PC-3 (cell line): ENCODE measurements around the gene ZNHIT6. TPM values are rescaled to one million over a fixed set of nuclear protein-coding genes. Genes with fewer than 3 reads are reported as not detected.

Experiments
- ATAC-seq: fragments of 200-7000 bp; cut with Tn5 transposase; 2 replicates; pipeline ENCODE4 v1.9.1; 2020; ENCODE audit warnings: mild to moderate bottlenecking, moderate library complexity
- BruUV-seq: library from RNA; stranded (reverse); fragments of 400-500 nt; replicated peaks from 2 replicates; lab custom pipeline; 2021; lab: Mats Ljungman, UMichigan
- CTCF ChIA-PET: fragments of 300-600 bp; sonication (Branson Sonifier 250); formaldehyde crosslinking; loops from one replicate; lab custom pipeline; 2022; ENCODE audit warnings: antibody characterized with exemption; lab: Charles Lee
- POLR2A ChIA-PET: fragments of 300-600 bp; sonication (Branson Sonifier 250); formaldehyde crosslinking; loops from one replicate; lab custom pipeline; 2022; ENCODE audit warnings: antibody characterized with exemption; ENCODE audit not compliant: unreplicated experiment; lab: Charles Lee
- DNase-seq: peaks from one replicate; pipeline ENCODE4 v3.0.0-alpha.2; 2015
- H2AFZ ChIP-seq: fragments of 300-600 bp; sonication (generic); 2 replicates; pipeline ENCODE4 v1.6.0; 2016; ENCODE audit warnings: antibody characterized with exemption, low read length
- H3F3A ChIP-seq: fragments of 300-600 bp; sonication (generic); one replicate; pipeline ENCODE4 v1.6.0; 2017; ENCODE audit warnings: antibody characterized with exemption, low read length, control low read depth, mild to moderate bottlenecking; ENCODE audit not compliant: unreplicated experiment
- H3K27ac ChIP-seq: fragments of 300-600 bp; sonication (generic); 2 replicates; pipeline ENCODE4 v1.5.1; 2016; ENCODE audit warnings: mild to moderate bottlenecking, low read length
- H3K27me3 ChIP-seq: fragments of 300-600 bp; sonication (generic); 2 replicates; pipeline ENCODE4 v1.6.1; 2016; ENCODE audit warnings: low read length, mixed read lengths
- H3K36me3 ChIP-seq: fragments of 300-600 bp; sonication (generic); 2 replicates; pipeline ENCODE4 v1.6.1; 2016; ENCODE audit warnings: low read depth, mixed run types, low read length, mixed read lengths
- H3K4me1 ChIP-seq: fragments of 300-600 bp; sonication (generic); 2 replicates; pipeline ENCODE4 v1.5.1; 2016; ENCODE audit warnings: low read length; ENCODE audit not compliant: insufficient read depth
- H3K4me2 ChIP-seq: fragments of 300-600 bp; sonication (generic); 2 replicates; pipeline ENCODE4 v1.6.0; 2016; ENCODE audit warnings: low read length
- H3K4me3 ChIP-seq: fragments of 300-600 bp; sonication (generic); 2 replicates; pipeline ENCODE4 v1.5.1; 2016; ENCODE audit warnings: mild to moderate bottlenecking, low read length, mixed read lengths
- H3K79me2 ChIP-seq: fragments of 300-600 bp; sonication (generic); 2 replicates; pipeline ENCODE4 v1.6.1; 2017; ENCODE audit warnings: low read length, mixed read lengths
- H3K9ac ChIP-seq: fragments of 300-600 bp; sonication (generic); 2 replicates; pipeline ENCODE4 v1.6.0; 2016; ENCODE audit warnings: mild to moderate bottlenecking, low read length
- H3K9me2 ChIP-seq: fragments of 300-600 bp; sonication (generic); replicated peaks from 2 replicates; pipeline ENCODE4 v1.6.1; 2016; ENCODE audit warnings: mixed run types, low read length, mixed read lengths
- H3K9me3 ChIP-seq: fragments of 300-600 bp; sonication (generic); 2 replicates; pipeline ENCODE4 v1.6.1; 2016; ENCODE audit warnings: low read length, mixed read lengths
- H4K20me1 ChIP-seq: fragments of 300-600 bp; sonication (generic); 2 replicates; pipeline ENCODE4 v1.6.1; 2016; ENCODE audit warnings: low read length, mixed read lengths
- EZH2 ChIP-seq: fragments of 300-600 bp; sonication (generic); IDR thresholded peaks from one replicate; pipeline ENCODE4 v1.6.1; 2017; ENCODE audit warnings: antibody characterized with exemption, mild to moderate bottlenecking, low read length; ENCODE audit not compliant: unreplicated experiment
- EZH2phosphoT487 ChIP-seq: fragments of 300-600 bp; sonication (generic); IDR thresholded peaks from 2 replicates; pipeline ENCODE4 v1.6.1; 2018; ENCODE audit warnings: mild to moderate bottlenecking, antibody characterized with exemption, low read length, borderline replicate concordance
- intact Hi-C: fragments of 100-400 bp; cut with micrococcal nuclease; formaldehyde crosslinking; loops from 2 replicates; pipeline ENCODE4 v1.9.0; 2023
- total RNA-seq: library from RNA; depleted of rRNA; stranded (reverse); fragments of >200 nt; gene quantifications from 2 replicates; pipeline ENCODE4 v1.2.3, GENCODE V29; 2014
- TF ChIP-seq, protein P1 (sequence below): fragments of 300-600 bp; sonication (generic); conservative IDR thresholded peaks from 2 replicates; pipeline ENCODE4 v1.5.1; 2017; ENCODE audit warnings: antibody characterized with exemption, low read depth, mild to moderate bottlenecking, low read length

The ZNHIT6 gene
- total RNA-seq, 1 experiment from 2014 or later, result 18.3 TPM

DNA sequence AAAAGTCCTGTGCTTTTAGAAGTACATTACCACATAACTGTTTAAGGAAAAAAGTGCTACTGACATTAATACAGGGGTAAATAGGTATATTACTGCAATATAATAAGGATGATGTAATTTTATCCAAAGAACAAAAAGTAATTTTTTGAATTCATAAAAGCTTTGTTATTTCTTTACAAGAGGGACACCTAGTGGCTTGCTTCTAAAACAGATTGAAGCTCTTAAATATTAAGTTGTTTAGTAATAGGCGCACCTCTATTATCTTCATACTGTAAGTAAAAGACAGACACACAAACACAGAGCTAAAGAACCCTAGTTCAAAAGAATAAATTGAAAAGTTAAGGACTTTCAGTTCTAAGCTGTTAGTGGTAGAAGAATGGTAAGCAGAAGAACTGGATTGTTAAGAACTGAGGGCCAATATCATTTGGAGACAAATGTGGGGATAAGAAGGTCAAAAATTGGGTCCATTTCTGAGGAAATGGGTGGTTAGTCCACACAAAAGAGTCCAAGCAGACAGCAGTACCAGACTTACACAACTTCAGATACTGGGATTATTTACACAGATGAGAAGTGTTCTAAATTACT, 15.4 kb downstream of the ZNHIT6 start:
- DNase-seq (peak; percentile 72), ATAC-seq (peak; percentile 77)
- H3K4me3 ChIP-seq, result no peak overlapping the region
- H3K79me2 ChIP-seq, result peaks cover 52% of the 10 kb centered on the region
- H3K9me2 ChIP-seq, result no peaks in the 10 kb centered on the region
- H3K4me2 ChIP-seq, result no peak overlapping the region
- H2AFZ ChIP-seq, result no peak overlapping the region
- no TSS peak for BruUV-seq
- H3K36me3 ChIP-seq, result peaks cover 18% of the 10 kb centered on the region
- H3K4me1 ChIP-seq, result peaks cover 14% of the 10 kb centered on the region
- TF ChIP-seq EZH2 (no peak), EZH2phosphoT487 (no peak)
- TF ChIP-seq, protein P1, sequence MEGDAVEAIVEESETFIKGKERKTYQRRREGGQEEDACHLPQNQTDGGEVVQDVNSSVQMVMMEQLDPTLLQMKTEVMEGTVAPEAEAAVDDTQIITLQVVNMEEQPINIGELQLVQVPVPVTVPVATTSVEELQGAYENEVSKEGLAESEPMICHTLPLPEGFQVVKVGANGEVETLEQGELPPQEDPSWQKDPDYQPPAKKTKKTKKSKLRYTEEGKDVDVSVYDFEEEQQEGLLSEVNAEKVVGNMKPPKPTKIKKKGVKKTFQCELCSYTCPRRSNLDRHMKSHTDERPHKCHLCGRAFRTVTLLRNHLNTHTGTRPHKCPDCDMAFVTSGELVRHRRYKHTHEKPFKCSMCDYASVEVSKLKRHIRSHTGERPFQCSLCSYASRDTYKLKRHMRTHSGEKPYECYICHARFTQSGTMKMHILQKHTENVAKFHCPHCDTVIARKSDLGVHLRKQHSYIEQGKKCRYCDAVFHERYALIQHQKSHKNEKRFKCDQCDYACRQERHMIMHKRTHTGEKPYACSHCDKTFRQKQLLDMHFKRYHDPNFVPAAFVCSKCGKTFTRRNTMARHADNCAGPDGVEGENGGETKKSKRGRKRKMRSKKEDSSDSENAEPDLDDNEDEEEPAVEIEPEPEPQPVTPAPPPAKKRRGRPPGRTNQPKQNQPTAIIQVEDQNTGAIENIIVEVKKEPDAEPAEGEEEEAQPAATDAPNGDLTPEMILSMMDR, result peak; percentile 86
- peak overlapping the region; percentile 16; the same call in 1 of the 2 replicates for H3K27ac ChIP-seq
- no peaks in the 10 kb centered on the region for H3F3A ChIP-seq
- H4K20me1 ChIP-seq, result no peaks in the 10 kb centered on the region
- ChIA-PET POLR2A (interaction anchor here (0.5 to 1.5 kb wide), 3 partner anchors 64 to 108 kb away, joined by 4 to 7 read pairs (median 5); no protein-coding TSS in a partner anchor), CTCF (interaction anchor here (0.6 to 1.5 kb wide), 13 partner anchors 15 to 403 kb away, joined by 3 to 10 read pairs (median 7); partner anchors contain the start of genes CCN1 and ZNHIT6)
- H3K9ac ChIP-seq, result no peak overlapping the region
- no peaks in the 10 kb centered on the region for H3K9me3 ChIP-seq
- no peaks in the 10 kb centered on the region for H3K27me3 ChIP-seq
- intact Hi-C loops, result loop anchor here (1.0 to 5.0 kb wide), 6 partner anchors 80 to 385 kb away; no protein-coding TSS in a partner anchor

DNA sequence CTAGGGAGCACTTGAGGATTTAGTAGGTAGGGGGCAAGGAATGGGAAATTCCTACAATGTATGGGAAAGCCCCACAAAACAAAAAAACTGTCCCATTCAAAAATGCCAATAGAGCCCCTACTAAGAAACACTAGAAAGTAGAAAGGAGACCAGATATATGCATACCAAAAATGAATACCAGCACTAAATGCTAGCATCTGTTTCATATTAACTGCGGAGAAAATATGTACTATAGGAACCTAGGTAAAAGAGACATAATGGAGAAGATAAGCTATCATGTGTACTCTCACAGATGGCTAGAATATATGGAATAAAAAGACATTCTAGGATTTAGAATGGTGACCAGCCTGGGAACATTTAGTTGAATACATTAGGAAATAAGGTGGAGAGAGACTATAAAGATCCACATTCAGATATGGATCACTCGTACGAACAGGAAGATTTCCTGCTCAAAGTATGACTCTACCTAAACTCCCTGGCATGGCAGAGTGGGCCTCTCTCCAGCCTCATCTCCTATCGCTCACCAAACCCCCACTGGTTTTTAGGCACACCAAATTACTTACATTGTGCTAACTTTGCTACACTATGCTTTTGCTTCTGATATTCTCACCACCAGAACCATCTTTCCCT, 18.3 kb downstream of the ZNHIT6 start:
- ChIA-PET CTCF (no interaction called here), POLR2A (no interaction called here)
- Histone ChIP-seq H3K4me3 (no peak overlapping the region), H3K9me2 (no peaks in the 10 kb centered on the region), H3K27ac (no peak overlapping the region), H3K9ac (no peak overlapping the region), H3K79me2 (peaks cover 72% of the 10 kb centered on the region), H3K27me3 (no peaks in the 10 kb centered on the region), H4K20me1 (no peaks in the 10 kb centered on the region), H2AFZ (no peak overlapping the region), H3K9me3 (no peaks in the 10 kb centered on the region), H3K36me3 (peaks cover 30% of the 10 kb centered on the region), H3K4me1 (peaks cover 14% of the 10 kb centered on the region), H3K4me2 (no peak overlapping the region), H3F3A (no peaks in the 10 kb centered on the region)
- no peak for DNase-seq
- BruUV-seq, result no TSS peak
- intact Hi-C loops, result loop anchor here (5.0 kb wide), 1 partner anchor 193 kb away; no protein-coding TSS in a partner anchor
- TF ChIP-seq EZH2phosphoT487 (no peak), EZH2 (no peak)
- TF ChIP-seq, protein P1, result no peak
- no peak for ATAC-seq
